GM23248 (cell line): ENCODE data around the gene IL4R.

Source experiments
- EZH2 ChIP-seq: fragments of 200-600 bp; sonication (generic); IDR thresholded peaks from 2 replicates; pipeline ENCODE4 v1.6.1; 2018; ENCODE audit warnings: antibody characterized with exemption, mild to moderate bottlenecking; ENCODE audit not compliant: insufficient read depth, poor library complexity, severe bottlenecking
- EZH2phosphoT487 ChIP-seq: fragments of 200-600 bp; sonication (generic); IDR thresholded peaks from 2 replicates; pipeline ENCODE4 v1.6.1; 2018; ENCODE audit warnings: antibody characterized with exemption, moderate library complexity, mild to moderate bottlenecking, low read depth; ENCODE audit not compliant: insufficient read depth

- no peak for TF ChIP-seq EZH2
- TF ChIP-seq EZH2phosphoT487: no peak
Measured at GRCh38 chr16:27308792-27309191, 5.0 kb upstream of the IL4R start.
